H1 (cell line): ENCODE data around the gene RIN3. TPM values are rescaled to one million over a fixed set of nuclear protein-coding genes. Genes with fewer than 3 reads are reported as not detected.

ENCODE experiments used
- ASH2L ChIP-seq: fragments of 200-600, 300-600 bp; sonication (generic); IDR thresholded peaks from one replicate; pipeline ENCODE4 v1.7.1; 2017; ENCODE audit warnings: low read length
- BACH1 ChIP-seq: IDR thresholded peaks from 2 replicates; pipeline ENCODE4 v1.6.1; 2012; ENCODE audit warnings: low read length, improper control_type of control experiment
- CHD7 ChIP-seq: fragments of 300-600 bp; sonication (generic); IDR thresholded peaks from 2 replicates; pipeline ENCODE4 v1.7.1; 2012; ENCODE audit warnings: low read length, moderate library complexity, mild to moderate bottlenecking, inconsistent platforms; ENCODE audit not compliant: insufficient replicate concordance
- GABPA ChIP-seq: IDR thresholded peaks from 2 replicates; pipeline ENCODE4 v1.6.1; 2011; ENCODE audit warnings: mild to moderate bottlenecking, low read length, moderate library complexity, borderline replicate concordance; ENCODE audit not compliant: insufficient read depth
- JUND ChIP-seq: IDR thresholded peaks from 2 replicates; pipeline ENCODE4 v1.6.1; 2011; ENCODE audit warnings: mild to moderate bottlenecking, improper control_type of control experiment, low read length
- RAD21 ChIP-seq, 2 experiments: IDR thresholded peaks in 1 of 2; conservative IDR thresholded peaks in 1 of 2; 2 replicates each; pipeline ENCODE4 v1.6.1; 2011; ENCODE audit warnings: low read depth in 2 of 2, low read length in 2 of 2, improper control_type of control experiment in 1 of 2, inconsistent platforms in 1 of 2, mild to moderate bottlenecking in 1 of 2, moderate library complexity in 1 of 2
- RBBP5 ChIP-seq: IDR thresholded peaks from 2 replicates; pipeline ENCODE4 v1.7.1; 2012; ENCODE audit warnings: low read depth, mild to moderate bottlenecking, inconsistent platforms, low read length, moderate library complexity, borderline replicate concordance
- RXRA ChIP-seq: IDR thresholded peaks from 2 replicates; pipeline ENCODE4 v1.6.1; 2011; ENCODE audit warnings: low read depth, mild to moderate bottlenecking, low read length, moderate library complexity; ENCODE audit not compliant: insufficient read depth
- SIN3A ChIP-seq, 2 experiments: IDR thresholded peaks in 1 of 2; conservative IDR thresholded peaks in 1 of 2; 2 replicates each; pipeline ENCODE4 v1.6.1; 2011 to 2012; ENCODE audit warnings: low read length in 2 of 2, improper control_type of control experiment in 1 of 2, low read depth in 1 of 2, mild to moderate bottlenecking in 1 of 2
- SIX5 ChIP-seq: IDR thresholded peaks from 2 replicates; pipeline ENCODE4 v1.6.1; 2011; ENCODE audit warnings: mild to moderate bottlenecking, low read depth, low read length
- TAF1 ChIP-seq: IDR thresholded peaks from 2 replicates; pipeline ENCODE4 v1.6.1; 2011; ENCODE audit warnings: mild to moderate bottlenecking, low read depth, low read length
- polyA plus RNA-seq, 7 experiments: library from polyadenylated mRNA; depleted of rRNA in 3 of 7; stranded (reverse) in 5 of 7; unstranded in 2 of 7; fragments of >200 nt in 5 of 7; fragments of 200-250 nt in 2 of 7; gene quantifications; 1 replicate in 5 of 7; 2 replicates in 1 of 7; 4 replicates in 1 of 7; pipeline versions ENCODE4 v1.2.1 to v1.2.3, GENCODE V29; 2011 to 2013; ENCODE audit warnings: missing spikeins in 2 of 7, mixed read lengths in 2 of 7
- total RNA-seq: library from RNA; stranded (reverse); fragmentation: NEBNext Ultra II Directional; extraction: Animal tissue kit (Norgen Biotek cat#: 25700); gene quantifications from 2 replicates; pipeline ENCODE4 v1.2.1, GENCODE V29; 2021

Gene RIN3
- total and polyA plus RNA-seq, 2 of the 8 experiments (the other 6 are each of a cell fraction or from before 2014, with no cell fraction given), result 0.59 to 1.5 TPM

- TF ChIP-seq CHD7 (no peak), TAF1 (no peak), JUND (no peak), RAD21 (IDR thresholded peaks at IDR 0.05 in 1 of 2, conservative IDR thresholded peaks at IDR 0.05 in 1 of 2; ENCODE audit: low read depth in 2 of 2, low read length in 2 of 2) (no peak), SIN3A (conservative IDR thresholded peaks at IDR 0.05 in 1 of 2, IDR thresholded peaks at IDR 0.05 in 1 of 2; ENCODE audit: low read depth in 1 of 2, low read length in 2 of 2) (no peak), RBBP5 (no peak), RXRA (no peak), SIX5 (no peak), ASH2L (no peak), GABPA (no peak), BACH1 (no peak)
These were observed 136.5 kb downstream of the RIN3 start (continued) for GRCh38 chr14:92649934-92650545.
